ENCODE results near the gene EVI2B.
"Not testable (repeated sequence)": the region's sequence is repeated elsewhere in the genome, so short reads cannot be mapped to it uniquely, and the experiment has no call there.

The EVI2B gene

GRCh38 chr17:31299624-31300023 lies 14.2 kb downstream of the EVI2B start:
- in situ Hi-C loops (cut with HindIII; ENCODE audit: low pct_unique_long_range_greater_than_20kb, low sequenced_read_pairs) = no loop called here
- no peak for TF ChIP-seq JUND (IDR thresholded peaks at IDR 0.05; ENCODE audit: low read depth)
- DNase-seq (ENCODE audit: low read depth in 1 of 2, low spot score in 1 of 2) = no peak

GRCh38 chr17:31297090-31297489 lies 16.8 kb downstream of the EVI2B start, which contains the start of gene OMG:
OMG (minus strand) TSS chr17:31297239; CDS start chr17:31296331, 908 bp downstream.
- DNase-seq (ENCODE audit: low read depth in 1 of 2, low spot score in 1 of 2) = no peak
- no peak for TF ChIP-seq JUND (IDR thresholded peaks at IDR 0.05; ENCODE audit: low read depth)
- in situ Hi-C loops (cut with HindIII; ENCODE audit: low pct_unique_long_range_greater_than_20kb, low sequenced_read_pairs) = no loop called here

GRCh38 chr17:31296142-31296541 lies 17.7 kb downstream of the EVI2B start:
- TF ChIP-seq JUND (IDR thresholded peaks at IDR 0.05; ENCODE audit: low read depth) = no peak
- DNase-seq (ENCODE audit: low read depth in 1 of 2, low spot score in 1 of 2) = no peak
- in situ Hi-C loops (cut with HindIII; ENCODE audit: low pct_unique_long_range_greater_than_20kb, low sequenced_read_pairs) = no loop called here

- TF ChIP-seq JUND (IDR thresholded peaks at IDR 0.05; ENCODE audit: low read depth) = no peak
- in situ Hi-C loops (cut with HindIII; ENCODE audit: low pct_unique_long_range_greater_than_20kb, low sequenced_read_pairs) = no loop called here
- DNase-seq (ENCODE audit: low read depth in 1 of 2, low spot score in 1 of 2) = no peak
Observed at GRCh38 chr17:31295489-31295871, 18.4 kb downstream of the EVI2B start.

- in situ Hi-C loops (cut with HindIII; ENCODE audit: low pct_unique_long_range_greater_than_20kb, low sequenced_read_pairs) = no loop called here
- DNase-seq (ENCODE audit: low read depth in 1 of 2, low spot score in 1 of 2) = no peak
- TF ChIP-seq JUND (IDR thresholded peaks at IDR 0.05; ENCODE audit: low read depth) = no peak
Observed at GRCh38 chr17:31294820-31295488, 18.9 kb downstream of the EVI2B start.

GRCh38 chr17:31294231-31294630 lies 19.6 kb downstream of the EVI2B start:
- TF ChIP-seq JUND (IDR thresholded peaks at IDR 0.05; ENCODE audit: low read depth) = no peak
- DNase-seq (ENCODE audit: low read depth in 1 of 2, low spot score in 1 of 2) = no peak
- in situ Hi-C loops (cut with HindIII; ENCODE audit: low pct_unique_long_range_greater_than_20kb, low sequenced_read_pairs) = no loop called here

GRCh38 chr17:31293581-31293980 lies 20.3 kb downstream of the EVI2B start:
- no peak for DNase-seq (ENCODE audit: low read depth in 1 of 2, low spot score in 1 of 2)
- in situ Hi-C loops (cut with HindIII; ENCODE audit: low pct_unique_long_range_greater_than_20kb, low sequenced_read_pairs) = no loop called here
- TF ChIP-seq JUND (IDR thresholded peaks at IDR 0.05; ENCODE audit: low read depth) = no peak

- in situ Hi-C loops (cut with HindIII; ENCODE audit: low pct_unique_long_range_greater_than_20kb, low sequenced_read_pairs) = no loop called here
- no peak for DNase-seq (ENCODE audit: low read depth in 1 of 2, low spot score in 1 of 2)
Observed at GRCh38 chr17:31291820-31292219, 22.0 kb downstream of the EVI2B start.

GRCh38 chr17:31289790-31290189 lies 24.1 kb downstream of the EVI2B start:
- in situ Hi-C loops (cut with HindIII; ENCODE audit: low pct_unique_long_range_greater_than_20kb, low sequenced_read_pairs) = no loop called here
- TF ChIP-seq JUND (IDR thresholded peaks at IDR 0.05; ENCODE audit: low read depth) = no peak
- no peak for DNase-seq (ENCODE audit: low read depth in 1 of 2, low spot score in 1 of 2)

More at GRCh38 chr17:31291820-31292219, 22.0 kb downstream of the EVI2B start:
- TF ChIP-seq JUND (IDR thresholded peaks at IDR 0.05; ENCODE audit: low read depth) = no peak

- in situ Hi-C loops (cut with HindIII; ENCODE audit: low pct_unique_long_range_greater_than_20kb, low sequenced_read_pairs); DNase-seq (ENCODE audit: low read depth in 1 of 2, low spot score in 1 of 2): not testable (repeated sequence)
Observed at GRCh38 chr17:31287932-31288331, 25.9 kb downstream of the EVI2B start.

- in situ Hi-C loops (cut with HindIII; ENCODE audit: low pct_unique_long_range_greater_than_20kb, low sequenced_read_pairs) = no loop called here
- no peak for DNase-seq (ENCODE audit: low read depth in 1 of 2, low spot score in 1 of 2)
- no peak for TF ChIP-seq JUND (IDR thresholded peaks at IDR 0.05; ENCODE audit: low read depth)
Observed at GRCh38 chr17:31286587-31286986, 27.3 kb downstream of the EVI2B start.

GRCh38 chr17:31283841-31284240 lies 30.0 kb downstream of the EVI2B start:
- in situ Hi-C loops (cut with HindIII; ENCODE audit: low pct_unique_long_range_greater_than_20kb, low sequenced_read_pairs) = no loop called here
- no peak for TF ChIP-seq JUND (IDR thresholded peaks at IDR 0.05; ENCODE audit: low read depth)
- DNase-seq (ENCODE audit: low read depth in 1 of 2, low spot score in 1 of 2) = no peak

GRCh38 chr17:31281061-31281460 lies 32.8 kb downstream of the EVI2B start:
- in situ Hi-C loops (cut with HindIII; ENCODE audit: low pct_unique_long_range_greater_than_20kb, low sequenced_read_pairs) = no loop called here
- DNase-seq (ENCODE audit: low read depth in 1 of 2, low spot score in 1 of 2) = no peak
- TF ChIP-seq JUND (IDR thresholded peaks at IDR 0.05; ENCODE audit: low read depth) = no peak

GRCh38 chr17:31279401-31279800 lies 34.5 kb downstream of the EVI2B start:
- no peak for TF ChIP-seq JUND (IDR thresholded peaks at IDR 0.05; ENCODE audit: low read depth)
- in situ Hi-C loops (cut with HindIII; ENCODE audit: low pct_unique_long_range_greater_than_20kb, low sequenced_read_pairs) = no loop called here

More at GRCh38 chr17:31279401-31279800, 34.5 kb downstream of the EVI2B start:
- no peak for DNase-seq (ENCODE audit: low read depth in 1 of 2, low spot score in 1 of 2)
